Panc1 (cell line): Measurements from ENCODE around the gene SRP72. TPM values are rescaled to one million over a fixed set of nuclear protein-coding genes. Genes with fewer than 3 reads are reported as not detected.
A peak's percentile ranks its signal among the peaks of the same experiment; 100 is the strongest.

ENCODE experiments used
- ATAC-seq: fragments of 200-7000 bp; cut with Tn5 transposase; 2 replicates; pipeline ENCODE4 v1.9.1; 2020; ENCODE audit warnings: mild to moderate bottlenecking, moderate library complexity
- BruUV-seq: library from RNA; stranded (reverse); fragments of 400-500 nt; replicated peaks from 2 replicates; lab custom pipeline; 2021; lab: Mats Ljungman, UMichigan
- CTCF ChIA-PET: fragments of 300-600 bp; sonication (Branson Sonifier 250); formaldehyde crosslinking; loops from one replicate; lab custom pipeline; 2022; ENCODE audit warnings: antibody characterized with exemption; lab: Charles Lee
- POLR2A ChIA-PET: fragments of 300-600 bp; sonication (Branson Sonifier 250); formaldehyde crosslinking; loops from one replicate; lab custom pipeline; 2022; ENCODE audit warnings: antibody characterized with exemption; lab: Charles Lee
- DNase-seq: peaks from one replicate; pipeline ENCODE4 v3.0.0-alpha.2; 2010; ENCODE audit warnings: low read depth, low spot score
- H3K27ac ChIP-seq: 2 replicates; pipeline ENCODE4 v1.5.1; 2011; ENCODE audit warnings: mild to moderate bottlenecking, low read length, inconsistent platforms
- H3K27me3 ChIP-seq: fragments of 200-500 bp; sonication (Bioruptor generic); 2 replicates; pipeline ENCODE4 v1.6.0; 2014; ENCODE audit warnings: low read length, inconsistent platforms; ENCODE audit not compliant: control insufficient read depth, insufficient read depth
- H3K36me3 ChIP-seq: fragments of 200-500 bp; sonication (Bioruptor generic); 2 replicates; pipeline ENCODE4 v1.5.1; 2014; ENCODE audit warnings: inconsistent platforms, mild to moderate bottlenecking, low read length, moderate library complexity; ENCODE audit not compliant: control insufficient read depth, insufficient read depth
- H3K4me1 ChIP-seq: 2 replicates; pipeline ENCODE4 v1.5.1; 2011; ENCODE audit warnings: inconsistent platforms, mild to moderate bottlenecking, low read length, moderate library complexity; ENCODE audit not compliant: control insufficient read depth, insufficient read depth
- H3K4me3 ChIP-seq, 2 experiments: 2 replicates each; pipeline ENCODE4 v1.5.1; 2011 to 2012; ENCODE audit warnings: low read depth in 2 of 2, low read length in 2 of 2, mild to moderate bottlenecking in 2 of 2, inconsistent platforms in 1 of 2, moderate library complexity in 1 of 2
- H3K9me3 ChIP-seq: fragments of 200-500 bp; sonication (Bioruptor generic); 2 replicates; pipeline ENCODE4 v1.5.1; 2014; ENCODE audit warnings: low read depth, mild to moderate bottlenecking, inconsistent platforms, low read length, moderate library complexity; ENCODE audit not compliant: control insufficient read depth, insufficient read depth
- POLR2AphosphoS5 ChIP-seq: IDR thresholded peaks from 2 replicates; pipeline ENCODE4 v1.6.1; 2012; ENCODE audit warnings: mild to moderate bottlenecking, low read depth, low read length, moderate library complexity
- SIN3A ChIP-seq: IDR thresholded peaks from 2 replicates; pipeline ENCODE4 v1.6.1; 2012; ENCODE audit warnings: low read depth, mild to moderate bottlenecking, low read length, moderate library complexity, borderline replicate concordance; ENCODE audit not compliant: insufficient read depth
- TCF7L2 ChIP-seq: IDR thresholded peaks from 2 replicates; pipeline ENCODE4 v1.6.1; 2011; ENCODE audit warnings: mild to moderate bottlenecking, low read depth, low read length, inconsistent platforms
- in situ Hi-C: cut with HindIII; loops from 2 replicates; pipeline ENCODE4 v1.10.0; 2016; ENCODE audit warnings: low sequenced_read_pairs, low pct_unique_long_range_greater_than_20kb
- intact Hi-C: fragments of 100-400 bp; cut with micrococcal nuclease; formaldehyde crosslinking; loops from one replicate; pipeline ENCODE4 v1.10.0; 2022; ENCODE audit not compliant: unreplicated experiment
- total RNA-seq: library from RNA; stranded (reverse); gene quantifications from one replicate; pipeline ENCODE4 v1.2.1, GENCODE V29; 2021; ENCODE audit not compliant: unreplicated experiment
- TF ChIP-seq, protein P1 (sequence below): fragments of 450-650 bp; IDR thresholded peaks from 2 replicates; pipeline ENCODE4 v1.5.1; 2017; ENCODE audit warnings: mild to moderate bottlenecking
- TF ChIP-seq, protein P2 (sequence below), 2 experiments: IDR thresholded peaks; 2 replicates each; pipeline ENCODE4 v1.6.1; 2011 to 2012; ENCODE audit warnings: low read depth in 2 of 2, control low read depth in 1 of 2, low read length in 1 of 2, mild to moderate bottlenecking in 1 of 2, moderate library complexity in 1 of 2; ENCODE audit not compliant: insufficient read depth in 1 of 2

SRP72 gene
- total RNA-seq, 1 experiment from 2014 or later, result 82.4 TPM

DNA sequence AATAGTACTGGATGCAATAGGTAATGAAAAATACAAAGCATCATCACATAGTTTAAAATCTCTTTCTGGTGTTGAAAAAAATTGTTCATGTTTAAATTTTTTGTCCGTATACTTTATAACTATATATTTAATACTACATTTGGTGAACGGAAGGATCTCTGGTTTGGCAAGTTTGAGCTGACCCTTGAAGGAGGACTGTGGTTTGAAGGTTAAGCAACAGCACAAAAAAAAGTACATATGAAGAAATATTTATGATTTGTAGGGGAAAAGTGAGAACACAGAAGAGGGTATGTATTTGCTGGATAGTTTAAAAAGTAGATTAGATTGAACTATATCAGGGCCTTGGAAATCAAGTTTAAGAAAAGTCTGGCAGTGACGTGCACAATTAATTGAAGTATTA is 13.3 kb downstream of the SRP72 start:
- H3K36me3 ChIP-seq, result peaks cover 20% of the 10 kb centered on the region; the same call in 1 of the 2 replicates
- no peak for ATAC-seq
- BruUV-seq, result TSS peak; percentile 8
- no peak overlapping the region for H3K4me3 ChIP-seq
- no peak for DNase-seq
- in situ Hi-C loops (no loop called here), intact Hi-C loops (no loop called here)
- TF ChIP-seq, protein P1, sequence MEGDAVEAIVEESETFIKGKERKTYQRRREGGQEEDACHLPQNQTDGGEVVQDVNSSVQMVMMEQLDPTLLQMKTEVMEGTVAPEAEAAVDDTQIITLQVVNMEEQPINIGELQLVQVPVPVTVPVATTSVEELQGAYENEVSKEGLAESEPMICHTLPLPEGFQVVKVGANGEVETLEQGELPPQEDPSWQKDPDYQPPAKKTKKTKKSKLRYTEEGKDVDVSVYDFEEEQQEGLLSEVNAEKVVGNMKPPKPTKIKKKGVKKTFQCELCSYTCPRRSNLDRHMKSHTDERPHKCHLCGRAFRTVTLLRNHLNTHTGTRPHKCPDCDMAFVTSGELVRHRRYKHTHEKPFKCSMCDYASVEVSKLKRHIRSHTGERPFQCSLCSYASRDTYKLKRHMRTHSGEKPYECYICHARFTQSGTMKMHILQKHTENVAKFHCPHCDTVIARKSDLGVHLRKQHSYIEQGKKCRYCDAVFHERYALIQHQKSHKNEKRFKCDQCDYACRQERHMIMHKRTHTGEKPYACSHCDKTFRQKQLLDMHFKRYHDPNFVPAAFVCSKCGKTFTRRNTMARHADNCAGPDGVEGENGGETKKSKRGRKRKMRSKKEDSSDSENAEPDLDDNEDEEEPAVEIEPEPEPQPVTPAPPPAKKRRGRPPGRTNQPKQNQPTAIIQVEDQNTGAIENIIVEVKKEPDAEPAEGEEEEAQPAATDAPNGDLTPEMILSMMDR, result no peak
- no peak for TF ChIP-seq SIN3A
- TF ChIP-seq, protein P2, sequence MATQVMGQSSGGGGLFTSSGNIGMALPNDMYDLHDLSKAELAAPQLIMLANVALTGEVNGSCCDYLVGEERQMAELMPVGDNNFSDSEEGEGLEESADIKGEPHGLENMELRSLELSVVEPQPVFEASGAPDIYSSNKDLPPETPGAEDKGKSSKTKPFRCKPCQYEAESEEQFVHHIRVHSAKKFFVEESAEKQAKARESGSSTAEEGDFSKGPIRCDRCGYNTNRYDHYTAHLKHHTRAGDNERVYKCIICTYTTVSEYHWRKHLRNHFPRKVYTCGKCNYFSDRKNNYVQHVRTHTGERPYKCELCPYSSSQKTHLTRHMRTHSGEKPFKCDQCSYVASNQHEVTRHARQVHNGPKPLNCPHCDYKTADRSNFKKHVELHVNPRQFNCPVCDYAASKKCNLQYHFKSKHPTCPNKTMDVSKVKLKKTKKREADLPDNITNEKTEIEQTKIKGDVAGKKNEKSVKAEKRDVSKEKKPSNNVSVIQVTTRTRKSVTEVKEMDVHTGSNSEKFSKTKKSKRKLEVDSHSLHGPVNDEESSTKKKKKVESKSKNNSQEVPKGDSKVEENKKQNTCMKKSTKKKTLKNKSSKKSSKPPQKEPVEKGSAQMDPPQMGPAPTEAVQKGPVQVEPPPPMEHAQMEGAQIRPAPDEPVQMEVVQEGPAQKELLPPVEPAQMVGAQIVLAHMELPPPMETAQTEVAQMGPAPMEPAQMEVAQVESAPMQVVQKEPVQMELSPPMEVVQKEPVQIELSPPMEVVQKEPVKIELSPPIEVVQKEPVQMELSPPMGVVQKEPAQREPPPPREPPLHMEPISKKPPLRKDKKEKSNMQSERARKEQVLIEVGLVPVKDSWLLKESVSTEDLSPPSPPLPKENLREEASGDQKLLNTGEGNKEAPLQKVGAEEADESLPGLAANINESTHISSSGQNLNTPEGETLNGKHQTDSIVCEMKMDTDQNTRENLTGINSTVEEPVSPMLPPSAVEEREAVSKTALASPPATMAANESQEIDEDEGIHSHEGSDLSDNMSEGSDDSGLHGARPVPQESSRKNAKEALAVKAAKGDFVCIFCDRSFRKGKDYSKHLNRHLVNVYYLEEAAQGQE (IDR thresholded peaks at IDR 0.05; ENCODE audit: insufficient read depth in 1 of 2, low read depth in 2 of 2, low read length in 1 of 2), result no peak
- TF ChIP-seq POLR2AphosphoS5, result no peak
- no peak overlapping the region for H3K27ac ChIP-seq
- no peaks in the 10 kb centered on the region for H3K27me3 ChIP-seq
- no peaks in the 10 kb centered on the region for H3K9me3 ChIP-seq
- ChIA-PET POLR2A (no interaction called here), CTCF (no interaction called here)
- no peaks in the 10 kb centered on the region for H3K4me1 ChIP-seq

DNA sequence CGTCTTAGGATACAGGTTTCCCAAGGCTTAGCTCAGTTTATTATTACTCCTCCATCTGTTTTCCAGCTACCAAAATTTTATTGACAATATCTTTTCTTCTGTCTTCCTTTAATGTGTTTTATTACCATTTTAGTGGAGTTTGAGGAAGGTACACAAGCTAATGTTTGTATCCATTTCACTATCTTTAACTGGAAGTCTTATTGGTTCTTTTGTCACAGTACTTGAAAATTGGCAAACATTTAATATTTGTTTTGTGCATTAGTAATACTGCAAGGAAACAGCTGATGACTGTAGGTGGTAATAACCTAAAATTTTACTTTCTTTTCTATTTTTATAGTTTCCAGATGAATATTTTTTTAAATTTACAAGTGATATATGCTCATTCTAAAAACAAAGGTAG is 28.8 kb downstream of the SRP72 start:
- H3K9me3 ChIP-seq, result no peaks in the 10 kb centered on the region
- peaks cover 13% of the 10 kb centered on the region for H3K36me3 ChIP-seq
- ChIA-PET CTCF (no interaction called here), POLR2A (no interaction called here)
- no peaks in the 10 kb centered on the region for H3K4me1 ChIP-seq
- TF ChIP-seq TCF7L2 (no peak), SIN3A (no peak), POLR2AphosphoS5 (no peak)
- TF ChIP-seq, protein P2 (IDR thresholded peaks at IDR 0.05; ENCODE audit: insufficient read depth in 1 of 2, low read depth in 2 of 2, low read length in 1 of 2), result no peak
- TF ChIP-seq, protein P1, result no peak
- BruUV-seq, result no TSS peak
- ATAC-seq (no peak), DNase-seq (no peak)
- no peaks in the 10 kb centered on the region for H3K27me3 ChIP-seq
- intact Hi-C loops (no loop called here), in situ Hi-C loops (no loop called here)
- no peak overlapping the region for H3K4me3 ChIP-seq
- H3K27ac ChIP-seq, result no peak overlapping the region
